Peyer's patch (tissue), 4 donors: ENCODE results near the gene KCMF1. TPM values are rescaled to one million over a fixed set of nuclear protein-coding genes. Genes with fewer than 3 reads are reported as not detected.

Experiments
- DNase-seq, 3 donors: peaks; one replicate each; pipeline ENCODE4 v3.0.0-alpha.2; 2017 to 2019
- H3K27ac ChIP-seq, 4 donors: fragments of 200-600 bp; sonication (generic); one replicate each; pipeline ENCODE4 v1.5.1; 2016 to 2019
- H3K27me3 ChIP-seq, 2 donors: fragments of 200-600 bp; sonication (generic); one replicate each; pipeline ENCODE4 v1.5.1; 2019
- H3K36me3 ChIP-seq, 3 donors: fragments of 200-600 bp; sonication (generic); one replicate each; pipeline ENCODE4 v1.5.1; 2016 to 2019
- H3K4me1 ChIP-seq, 4 donors: fragments of 200-600 bp; sonication (generic); one replicate each; pipeline ENCODE4 v1.5.1; 2016 to 2019
- H3K4me3 ChIP-seq, 4 donors: fragments of 200-600 bp; sonication (generic); 1 replicate in 3 of 4; 2 replicates in 1 of 4; pipeline ENCODE4 v1.5.1; 2016 to 2019; ENCODE audit warnings: mild to moderate bottlenecking in 1 of 4
- H3K9me3 ChIP-seq, 4 donors: fragments of 200-600 bp; sonication (generic); one replicate each; pipeline ENCODE4 v1.5.1; 2016 to 2019; ENCODE audit warnings: mild to moderate bottlenecking in 1 of 4
- CTCF ChIP-seq, 6 experiments: fragments of 450-650 bp in 4 of 6; fragments of 200-600 bp in 2 of 6; sonication (generic) in 1 of 6; IDR thresholded peaks; one replicate each; pipeline ENCODE4 v1.5.1; 2017 to 2019; ENCODE audit warnings: antibody characterized with exemption in 6 of 6, mild to moderate bottlenecking in 3 of 6, moderate library complexity in 1 of 6
- POLR2A ChIP-seq, 2 donors: fragments of 450-650 bp; IDR thresholded peaks; one replicate each; pipeline ENCODE4 v1.5.1; 2017; ENCODE audit warnings: antibody characterized with exemption in 2 of 2, mild to moderate bottlenecking in 2 of 2, moderate library complexity in 2 of 2
- total RNA-seq, 4 donors: library from RNA; depleted of rRNA; stranded (reverse); fragments of >200 nt; gene quantifications; one replicate each; pipeline ENCODE4 v1.1.0, GENCODE V29; 2016

The KCMF1 gene
- total RNA-seq, 4 donors from 2014 or later: 28.1 to 66.5 (median 44.3) TPM

GRCh38 chr2:85019121-85019520 lies 48.2 kb downstream of the KCMF1 start:
- H3K27me3 ChIP-seq: no peaks in the 10 kb centered on the region
- no peaks in the 10 kb centered on the region for H3K9me3 ChIP-seq
- no peak for DNase-seq
- no peak for TF ChIP-seq CTCF (IDR thresholded peaks at IDR 0.05)
- H3K4me3 ChIP-seq: no peak overlapping the region
- peak overlapping the region in 1 of 4 donors; percentile 74 for H3K27ac ChIP-seq
- no peaks in the 10 kb centered on the region for H3K36me3 ChIP-seq
- peaks cover 0 to 35% (median 2%) of the 10 kb centered on the region in 4 donors for H3K4me1 ChIP-seq

- no peak overlapping the region for H3K27ac ChIP-seq
- no peaks in the 10 kb centered on the region for H3K27me3 ChIP-seq
- no peak overlapping the region for H3K4me3 ChIP-seq
- no peak for DNase-seq
- H3K36me3 ChIP-seq: no peaks in the 10 kb centered on the region
- no peak for TF ChIP-seq POLR2A (IDR thresholded peaks at IDR 0.05)
- TF ChIP-seq CTCF (IDR thresholded peaks at IDR 0.05): no peak
- H3K4me1 ChIP-seq: peaks cover 0 to 10% (median 2%) of the 10 kb centered on the region in 4 donors
- H3K9me3 ChIP-seq: no peaks in the 10 kb centered on the region
Measured at GRCh38 chr2:85022232-85022631, 51.3 kb downstream of the KCMF1 start.

GRCh38 chr2:85024372-85025047 lies 53.5 kb downstream of the KCMF1 start:
- TF ChIP-seq CTCF (IDR thresholded peaks at IDR 0.05) (no peak), POLR2A (IDR thresholded peaks at IDR 0.05) (no peak)
- H3K9me3 ChIP-seq: no peaks in the 10 kb centered on the region
- no peak overlapping the region for H3K4me3 ChIP-seq
- H3K27ac ChIP-seq: no peak overlapping the region
- no peak for DNase-seq
- H3K27me3 ChIP-seq: no peaks in the 10 kb centered on the region
- H3K36me3 ChIP-seq: peaks cover 0 to 17% (median 0%) of the 10 kb centered on the region in 3 donors
- H3K4me1 ChIP-seq: peaks cover 0 to 3% (median 0%) of the 10 kb centered on the region in 4 donors

GRCh38 chr2:85032621-85033020 lies 61.7 kb downstream of the KCMF1 start:
- Histone ChIP-seq H3K9me3 (no peaks in the 10 kb centered on the region), H3K36me3 (peaks cover 0 to 84% (median 0%) of the 10 kb centered on the region in 3 donors), H3K4me3 (no peak overlapping the region), H3K4me1 (no peaks in the 10 kb centered on the region), H3K27me3 (no peaks in the 10 kb centered on the region), H3K27ac (no peak overlapping the region)
- DNase-seq: no peak
- TF ChIP-seq POLR2A (IDR thresholded peaks at IDR 0.05): no peak
- no peak for TF ChIP-seq CTCF (IDR thresholded peaks at IDR 0.05)

GRCh38 chr2:85033388-85033787 lies 62.4 kb downstream of the KCMF1 start:
- DNase-seq: no peak
- Histone ChIP-seq H3K4me3 (no peak overlapping the region), H3K36me3 (peaks cover 0 to 84% (median 0%) of the 10 kb centered on the region in 3 donors), H3K27me3 (no peaks in the 10 kb centered on the region), H3K4me1 (no peaks in the 10 kb centered on the region), H3K9me3 (no peaks in the 10 kb centered on the region), H3K27ac (no peak overlapping the region)
- TF ChIP-seq POLR2A (IDR thresholded peaks at IDR 0.05): no peak
- TF ChIP-seq CTCF (IDR thresholded peaks at IDR 0.05): no peak
